ENCODE results near the gene MADD. TPM values are rescaled to one million over a fixed set of nuclear protein-coding genes. Genes with fewer than 3 reads are reported as not detected.
A peak's percentile ranks its signal among the peaks of the same experiment; 100 is the strongest.

MADD gene
- total and polyA plus RNA-seq, 10 of the 15 experiments (the other 5 are each of a cell fraction or from before 2014, with no cell fraction given) = 0.47 to 35.4 (median 17.6) TPM

DNA sequence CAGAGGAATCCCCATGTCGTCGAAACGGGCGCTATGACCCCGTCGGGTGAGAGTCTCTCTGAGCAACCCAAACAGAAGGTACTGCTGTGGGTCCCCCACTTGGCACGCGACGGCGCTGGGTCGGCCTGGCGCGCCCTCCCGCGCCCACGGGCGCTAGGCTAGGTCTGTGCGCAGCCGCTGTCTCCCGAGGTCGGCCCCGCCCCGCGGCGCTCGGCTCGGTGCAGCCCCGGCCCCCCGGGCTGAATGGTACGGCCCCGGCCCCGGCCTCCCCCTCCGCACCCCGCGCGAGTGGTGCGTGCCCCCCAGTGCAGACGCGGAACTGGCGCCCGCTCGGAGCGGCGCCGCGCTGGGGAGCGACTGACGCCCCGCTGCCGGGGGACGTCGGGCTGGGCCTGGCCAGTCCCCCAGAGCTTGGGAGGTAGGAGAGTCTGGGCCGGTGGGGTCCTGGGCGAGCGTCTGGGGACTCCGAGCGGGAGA, at the start of gene MADD (continued):
- TF ChIP-seq, protein P1, sequence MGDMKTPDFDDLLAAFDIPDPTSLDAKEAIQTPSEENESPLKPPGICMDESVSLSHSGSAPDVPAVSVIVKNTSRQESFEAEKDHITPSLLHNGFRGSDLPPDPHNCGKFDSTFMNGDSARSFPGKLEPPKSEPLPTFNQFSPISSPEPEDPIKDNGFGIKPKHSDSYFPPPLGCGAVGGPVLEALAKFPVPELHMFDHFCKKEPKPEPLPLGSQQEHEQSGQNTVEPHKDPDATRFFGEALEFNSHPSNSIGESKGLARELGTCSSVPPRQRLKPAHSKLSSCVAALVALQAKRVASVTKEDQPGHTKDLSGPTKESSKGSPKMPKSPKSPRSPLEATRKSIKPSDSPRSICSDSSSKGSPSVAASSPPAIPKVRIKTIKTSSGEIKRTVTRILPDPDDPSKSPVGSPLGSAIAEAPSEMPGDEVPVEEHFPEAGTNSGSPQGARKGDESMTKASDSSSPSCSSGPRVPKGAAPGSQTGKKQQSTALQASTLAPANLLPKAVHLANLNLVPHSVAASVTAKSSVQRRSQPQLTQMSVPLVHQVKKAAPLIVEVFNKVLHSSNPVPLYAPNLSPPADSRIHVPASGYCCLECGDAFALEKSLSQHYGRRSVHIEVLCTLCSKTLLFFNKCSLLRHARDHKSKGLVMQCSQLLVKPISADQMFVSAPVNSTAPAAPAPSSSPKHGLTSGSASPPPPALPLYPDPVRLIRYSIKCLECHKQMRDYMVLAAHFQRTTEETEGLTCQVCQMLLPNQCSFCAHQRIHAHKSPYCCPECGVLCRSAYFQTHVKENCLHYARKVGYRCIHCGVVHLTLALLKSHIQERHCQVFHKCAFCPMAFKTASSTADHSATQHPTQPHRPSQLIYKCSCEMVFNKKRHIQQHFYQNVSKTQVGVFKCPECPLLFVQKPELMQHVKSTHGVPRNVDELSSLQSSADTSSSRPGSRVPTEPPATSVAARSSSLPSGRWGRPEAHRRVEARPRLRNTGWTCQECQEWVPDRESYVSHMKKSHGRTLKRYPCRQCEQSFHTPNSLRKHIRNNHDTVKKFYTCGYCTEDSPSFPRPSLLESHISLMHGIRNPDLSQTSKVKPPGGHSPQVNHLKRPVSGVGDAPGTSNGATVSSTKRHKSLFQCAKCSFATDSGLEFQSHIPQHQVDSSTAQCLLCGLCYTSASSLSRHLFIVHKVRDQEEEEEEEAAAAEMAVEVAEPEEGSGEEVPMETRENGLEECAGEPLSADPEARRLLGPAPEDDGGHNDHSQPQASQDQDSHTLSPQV (IDR thresholded peaks at IDR 0.05) = no peak
- TF ChIP-seq, protein P2, sequence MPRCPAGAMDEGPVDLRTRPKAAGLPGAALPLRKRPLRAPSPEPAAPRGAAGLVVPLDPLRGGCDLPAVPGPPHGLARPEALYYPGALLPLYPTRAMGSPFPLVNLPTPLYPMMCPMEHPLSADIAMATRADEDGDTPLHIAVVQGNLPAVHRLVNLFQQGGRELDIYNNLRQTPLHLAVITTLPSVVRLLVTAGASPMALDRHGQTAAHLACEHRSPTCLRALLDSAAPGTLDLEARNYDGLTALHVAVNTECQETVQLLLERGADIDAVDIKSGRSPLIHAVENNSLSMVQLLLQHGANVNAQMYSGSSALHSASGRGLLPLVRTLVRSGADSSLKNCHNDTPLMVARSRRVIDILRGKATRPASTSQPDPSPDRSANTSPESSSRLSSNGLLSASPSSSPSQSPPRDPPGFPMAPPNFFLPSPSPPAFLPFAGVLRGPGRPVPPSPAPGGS (IDR thresholded peaks at IDR 0.05; ENCODE audit: borderline replicate concordance, insufficient read depth, low read depth, low read length, poor library complexity, severe bottlenecking) = peak; percentile 47
- no peak for TF ChIP-seq ZNF274 (IDR thresholded peaks at IDR 0.05; ENCODE audit: insufficient read depth, insufficient read length)
- TF ChIP-seq, protein P3, sequence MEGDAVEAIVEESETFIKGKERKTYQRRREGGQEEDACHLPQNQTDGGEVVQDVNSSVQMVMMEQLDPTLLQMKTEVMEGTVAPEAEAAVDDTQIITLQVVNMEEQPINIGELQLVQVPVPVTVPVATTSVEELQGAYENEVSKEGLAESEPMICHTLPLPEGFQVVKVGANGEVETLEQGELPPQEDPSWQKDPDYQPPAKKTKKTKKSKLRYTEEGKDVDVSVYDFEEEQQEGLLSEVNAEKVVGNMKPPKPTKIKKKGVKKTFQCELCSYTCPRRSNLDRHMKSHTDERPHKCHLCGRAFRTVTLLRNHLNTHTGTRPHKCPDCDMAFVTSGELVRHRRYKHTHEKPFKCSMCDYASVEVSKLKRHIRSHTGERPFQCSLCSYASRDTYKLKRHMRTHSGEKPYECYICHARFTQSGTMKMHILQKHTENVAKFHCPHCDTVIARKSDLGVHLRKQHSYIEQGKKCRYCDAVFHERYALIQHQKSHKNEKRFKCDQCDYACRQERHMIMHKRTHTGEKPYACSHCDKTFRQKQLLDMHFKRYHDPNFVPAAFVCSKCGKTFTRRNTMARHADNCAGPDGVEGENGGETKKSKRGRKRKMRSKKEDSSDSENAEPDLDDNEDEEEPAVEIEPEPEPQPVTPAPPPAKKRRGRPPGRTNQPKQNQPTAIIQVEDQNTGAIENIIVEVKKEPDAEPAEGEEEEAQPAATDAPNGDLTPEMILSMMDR (IDR thresholded peaks at IDR 0.05 in 2 of 3, conservative IDR thresholded peaks at IDR 0.05 in 1 of 3; ENCODE audit: control insufficient read depth in 2 of 3, extremely low read depth in 1 of 3, insufficient read depth in 1 of 3, low read depth in 3 of 3, low read length in 3 of 3) = peak in 1 of 3 experiments; percentile 19; a peak in 1 of 6 replicates
- peak; percentile 96 for TF ChIP-seq CHD1 (IDR thresholded peaks at IDR 0.05; ENCODE audit: low read depth, low read length)
- TF ChIP-seq CEBPB (IDR thresholded peaks at IDR 0.05; ENCODE audit: borderline replicate concordance in 1 of 2, low read depth in 2 of 2, low read length in 2 of 2) = no peak
- TF ChIP-seq NR2F1 (conservative IDR thresholded peaks at IDR 0.05) = peak; percentile 63
- TF ChIP-seq KLF5 (IDR thresholded peaks at IDR 0.05; ENCODE audit: partially characterized antibody) = peak; percentile 95
- TF ChIP-seq, protein P4, sequence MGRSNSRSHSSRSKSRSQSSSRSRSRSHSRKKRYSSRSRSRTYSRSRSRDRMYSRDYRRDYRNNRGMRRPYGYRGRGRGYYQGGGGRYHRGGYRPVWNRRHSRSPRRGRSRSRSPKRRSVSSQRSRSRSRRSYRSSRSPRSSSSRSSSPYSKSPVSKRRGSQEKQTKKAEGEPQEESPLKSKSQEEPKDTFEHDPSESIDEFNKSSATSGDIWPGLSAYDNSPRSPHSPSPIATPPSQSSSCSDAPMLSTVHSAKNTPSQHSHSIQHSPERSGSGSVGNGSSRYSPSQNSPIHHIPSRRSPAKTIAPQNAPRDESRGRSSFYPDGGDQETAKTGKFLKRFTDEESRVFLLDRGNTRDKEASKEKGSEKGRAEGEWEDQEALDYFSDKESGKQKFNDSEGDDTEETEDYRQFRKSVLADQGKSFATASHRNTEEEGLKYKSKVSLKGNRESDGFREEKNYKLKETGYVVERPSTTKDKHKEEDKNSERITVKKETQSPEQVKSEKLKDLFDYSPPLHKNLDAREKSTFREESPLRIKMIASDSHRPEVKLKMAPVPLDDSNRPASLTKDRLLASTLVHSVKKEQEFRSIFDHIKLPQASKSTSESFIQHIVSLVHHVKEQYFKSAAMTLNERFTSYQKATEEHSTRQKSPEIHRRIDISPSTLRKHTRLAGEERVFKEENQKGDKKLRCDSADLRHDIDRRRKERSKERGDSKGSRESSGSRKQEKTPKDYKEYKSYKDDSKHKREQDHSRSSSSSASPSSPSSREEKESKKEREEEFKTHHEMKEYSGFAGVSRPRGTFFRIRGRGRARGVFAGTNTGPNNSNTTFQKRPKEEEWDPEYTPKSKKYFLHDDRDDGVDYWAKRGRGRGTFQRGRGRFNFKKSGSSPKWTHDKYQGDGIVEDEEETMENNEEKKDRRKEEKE (IDR thresholded peaks at IDR 0.05) = peak; percentile 82
- peak; percentile 11; the same call in 1 of the 2 replicates for TF ChIP-seq CREB1 (IDR thresholded peaks at IDR 0.05; ENCODE audit: low read depth)
- TF ChIP-seq, protein P5, sequence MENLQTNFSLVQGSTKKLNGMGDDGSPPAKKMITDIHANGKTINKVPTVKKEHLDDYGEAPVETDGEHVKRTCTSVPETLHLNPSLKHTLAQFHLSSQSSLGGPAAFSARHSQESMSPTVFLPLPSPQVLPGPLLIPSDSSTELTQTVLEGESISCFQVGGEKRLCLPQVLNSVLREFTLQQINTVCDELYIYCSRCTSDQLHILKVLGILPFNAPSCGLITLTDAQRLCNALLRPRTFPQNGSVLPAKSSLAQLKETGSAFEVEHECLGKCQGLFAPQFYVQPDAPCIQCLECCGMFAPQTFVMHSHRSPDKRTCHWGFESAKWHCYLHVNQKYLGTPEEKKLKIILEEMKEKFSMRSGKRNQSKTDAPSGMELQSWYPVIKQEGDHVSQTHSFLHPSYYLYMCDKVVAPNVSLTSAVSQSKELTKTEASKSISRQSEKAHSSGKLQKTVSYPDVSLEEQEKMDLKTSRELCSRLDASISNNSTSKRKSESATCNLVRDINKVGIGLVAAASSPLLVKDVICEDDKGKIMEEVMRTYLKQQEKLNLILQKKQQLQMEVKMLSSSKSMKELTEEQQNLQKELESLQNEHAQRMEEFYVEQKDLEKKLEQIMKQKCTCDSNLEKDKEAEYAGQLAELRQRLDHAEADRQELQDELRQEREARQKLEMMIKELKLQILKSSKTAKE (IDR thresholded peaks at IDR 0.05; ENCODE audit: low read depth, poor library complexity, severe bottlenecking) = no peak
- no peak for TF ChIP-seq NFIC (IDR thresholded peaks at IDR 0.05; ENCODE audit: low read depth, low read length)
- TF ChIP-seq FOXK2 (IDR thresholded peaks at IDR 0.05) = peak; percentile 80
- 0 out of 2 replicates have a peak, but pooled peaks have one; percentile 5 for TF ChIP-seq CHD2 (IDR thresholded peaks at IDR 0.05; ENCODE audit: borderline replicate concordance, low read depth, low read length)
- TF ChIP-seq, protein P6, sequence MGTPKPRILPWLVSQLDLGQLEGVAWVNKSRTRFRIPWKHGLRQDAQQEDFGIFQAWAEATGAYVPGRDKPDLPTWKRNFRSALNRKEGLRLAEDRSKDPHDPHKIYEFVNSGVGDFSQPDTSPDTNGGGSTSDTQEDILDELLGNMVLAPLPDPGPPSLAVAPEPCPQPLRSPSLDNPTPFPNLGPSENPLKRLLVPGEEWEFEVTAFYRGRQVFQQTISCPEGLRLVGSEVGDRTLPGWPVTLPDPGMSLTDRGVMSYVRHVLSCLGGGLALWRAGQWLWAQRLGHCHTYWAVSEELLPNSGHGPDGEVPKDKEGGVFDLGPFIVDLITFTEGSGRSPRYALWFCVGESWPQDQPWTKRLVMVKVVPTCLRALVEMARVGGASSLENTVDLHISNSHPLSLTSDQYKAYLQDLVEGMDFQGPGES (IDR thresholded peaks at IDR 0.05) = no peak

Measured in GM12878 (cell line).